ENCODE data around the gene FAM114A2. TPM values are rescaled to one million over a fixed set of nuclear protein-coding genes. Genes with fewer than 3 reads are reported as not detected.

Gene FAM114A2
- total RNA-seq, 1 experiment from 2014 or later = 12.8 TPM

DNA sequence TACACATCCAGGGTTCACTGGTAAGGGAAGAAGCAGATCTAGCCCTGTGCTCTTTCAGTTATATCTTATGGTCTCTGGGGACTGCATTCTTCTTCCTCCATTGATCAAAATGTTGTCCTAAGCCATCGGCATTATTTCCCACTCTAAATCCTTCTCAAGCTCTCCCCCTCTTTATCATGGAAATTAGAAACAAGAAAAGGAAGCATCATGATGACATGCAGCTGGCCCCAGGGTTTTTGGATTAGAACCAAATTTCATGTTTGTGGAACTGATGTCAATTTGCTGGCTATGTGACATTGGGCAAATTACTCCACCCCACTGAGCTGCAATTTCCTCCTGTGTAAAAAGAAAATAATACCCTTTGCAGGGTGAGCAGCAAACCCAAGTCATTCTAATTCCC, 39.6 kb upstream of the FAM114A2 start:
- no peaks in the 10 kb centered on the region for H3K9me3 ChIP-seq (ENCODE audit: control insufficient read depth, low read depth, low read length)
- H3K4me1 Mint-ChIP-seq = peaks cover 21 to 27% of the 10 kb centered on the region in 2 experiments
- no peaks in the 10 kb centered on the region for H3K36me3 Mint-ChIP-seq (ENCODE audit: insufficient read depth in 1 of 3, low read depth in 3 of 3)
- no peak overlapping the region for H3K56ac ChIP-seq (ENCODE audit: insufficient read length, low read depth, low read length)
- no peak overlapping the region for H3K18ac ChIP-seq (ENCODE audit: insufficient read length, low read depth, low read length)
- no peak overlapping the region for H3K23ac ChIP-seq (ENCODE audit: insufficient read length, low read depth, low read length)
- WGBS (ENCODE audit: extremely low coverage, insufficient read length, low lambda C conversion rate) = no CpG with 5 or more reads among the region's 1 CpG
- H3K27ac Mint-ChIP-seq = peak overlapping the region in 1 of 3 experiments; percentile 62; a peak in 1 of 7 replicates
- no peak overlapping the region for H4K91ac ChIP-seq (ENCODE audit: insufficient read length, low read depth, low read length)
- H2BK20ac ChIP-seq (ENCODE audit: low read depth, low read length, poor library complexity, severe bottlenecking) = no peak overlapping the region
- no peak overlapping the region for H2BK120ac ChIP-seq (ENCODE audit: low read depth, low read length, poor library complexity, severe bottlenecking)
- no peak overlapping the region for H2BK5ac ChIP-seq (ENCODE audit: insufficient read length, low read length)
- H4K5ac ChIP-seq (ENCODE audit: insufficient read length, low read depth, low read length) = no peak overlapping the region
- no peak overlapping the region for H2BK15ac ChIP-seq (ENCODE audit: low read depth, low read length)
- H3K4me1 ChIP-seq (ENCODE audit: insufficient read depth, low read length) = peaks cover 3% of the 10 kb centered on the region; the same call in 1 of the 2 replicates
- no peak overlapping the region for H3K4me2 ChIP-seq (ENCODE audit: insufficient read depth, insufficient read length, low read length)
- no peak overlapping the region for H4K8ac ChIP-seq (replicated peaks; ENCODE audit: insufficient read length, low read depth, low read length)
- H3T11ph ChIP-seq (ENCODE audit: low read length) = no peak overlapping the region
- H3K79me1 ChIP-seq (ENCODE audit: insufficient read depth, low read depth, low read length, poor library complexity, severe bottlenecking) = no peaks in the 10 kb centered on the region
- H3K4ac ChIP-seq (ENCODE audit: low read depth, low read length) = no peak overlapping the region
- H3K4me3 Mint-ChIP-seq = no peak overlapping the region; a peak in 1 of 5 replicates
- H2BK12ac ChIP-seq (ENCODE audit: insufficient read length, low read depth, low read length) = no peak overlapping the region
- H3K27ac ChIP-seq (ENCODE audit: insufficient read length, low read depth, low read length) = no peak overlapping the region
- no peak overlapping the region for H3K14ac ChIP-seq (ENCODE audit: insufficient read depth, low read length)
- H3K9ac ChIP-seq (ENCODE audit: extremely low read depth, insufficient read length, low read length) = no peak overlapping the region
- H2AK5ac ChIP-seq (ENCODE audit: insufficient read length, low read length) = no peak overlapping the region
- no peak overlapping the region for H2AFZ ChIP-seq (ENCODE audit: low read length)
- DNase-seq = no peak
- H3K27me3 ChIP-seq (ENCODE audit: insufficient read depth, low read length) = no peaks in the 10 kb centered on the region
- no peaks in the 10 kb centered on the region for H4K20me1 ChIP-seq (ENCODE audit: control insufficient read depth, insufficient read depth, insufficient read length)
- peaks cover 2% of the 10 kb centered on the region in 2 experiments; a peak in 1 of 5 replicates for H3K9me3 Mint-ChIP-seq
- H3K27me3 Mint-ChIP-seq (ENCODE audit: low read depth) = peaks cover 8% of the 10 kb centered on the region
- no peaks in the 10 kb centered on the region for H3K23me2 ChIP-seq (ENCODE audit: insufficient read length, low read depth, low read length, poor library complexity, severe bottlenecking)
- TF ChIP-seq, protein P1, sequence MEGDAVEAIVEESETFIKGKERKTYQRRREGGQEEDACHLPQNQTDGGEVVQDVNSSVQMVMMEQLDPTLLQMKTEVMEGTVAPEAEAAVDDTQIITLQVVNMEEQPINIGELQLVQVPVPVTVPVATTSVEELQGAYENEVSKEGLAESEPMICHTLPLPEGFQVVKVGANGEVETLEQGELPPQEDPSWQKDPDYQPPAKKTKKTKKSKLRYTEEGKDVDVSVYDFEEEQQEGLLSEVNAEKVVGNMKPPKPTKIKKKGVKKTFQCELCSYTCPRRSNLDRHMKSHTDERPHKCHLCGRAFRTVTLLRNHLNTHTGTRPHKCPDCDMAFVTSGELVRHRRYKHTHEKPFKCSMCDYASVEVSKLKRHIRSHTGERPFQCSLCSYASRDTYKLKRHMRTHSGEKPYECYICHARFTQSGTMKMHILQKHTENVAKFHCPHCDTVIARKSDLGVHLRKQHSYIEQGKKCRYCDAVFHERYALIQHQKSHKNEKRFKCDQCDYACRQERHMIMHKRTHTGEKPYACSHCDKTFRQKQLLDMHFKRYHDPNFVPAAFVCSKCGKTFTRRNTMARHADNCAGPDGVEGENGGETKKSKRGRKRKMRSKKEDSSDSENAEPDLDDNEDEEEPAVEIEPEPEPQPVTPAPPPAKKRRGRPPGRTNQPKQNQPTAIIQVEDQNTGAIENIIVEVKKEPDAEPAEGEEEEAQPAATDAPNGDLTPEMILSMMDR (conservative IDR thresholded peaks at IDR 0.05) = no peak
- H3K79me2 ChIP-seq (ENCODE audit: insufficient read depth, low read length) = no peaks in the 10 kb centered on the region

All from H9 (cell line).